Renal cortex interstitium (tissue), 11 donors: ENCODE measurements around the gene FAM90A1. TPM values are rescaled to one million over a fixed set of nuclear protein-coding genes. Genes with fewer than 3 reads are reported as not detected.
"Not testable (repeated sequence)": the region's sequence is repeated elsewhere in the genome, so short reads cannot be mapped to it uniquely, and the experiment has no call there.

Source experiments
- DNase-seq, 11 donors: peaks; one replicate each; pipeline ENCODE4 v3.0.0-alpha.2; 2013; ENCODE audit warnings: low read depth in 9 of 11, low spot score in 4 of 11; ENCODE audit errors: extremely low read depth in 1 of 11
- polyA plus RNA-seq, 3 donors: library from polyadenylated mRNA; unstranded; fragments of 120-200 nt; gene quantifications; one replicate each; pipeline ENCODE4 v1.2.1, GENCODE V29; 2013; ENCODE audit not compliant: insufficient read length in 3 of 3

Gene FAM90A1
- polyA plus RNA-seq, 3 donors, result 1.3 to 2.7 (median 1.6) TPM

GRCh38 chr12:8184206-8184605 lies 43.2 kb downstream of the FAM90A1 start:
- not testable (repeated sequence) for DNase-seq

DNA sequence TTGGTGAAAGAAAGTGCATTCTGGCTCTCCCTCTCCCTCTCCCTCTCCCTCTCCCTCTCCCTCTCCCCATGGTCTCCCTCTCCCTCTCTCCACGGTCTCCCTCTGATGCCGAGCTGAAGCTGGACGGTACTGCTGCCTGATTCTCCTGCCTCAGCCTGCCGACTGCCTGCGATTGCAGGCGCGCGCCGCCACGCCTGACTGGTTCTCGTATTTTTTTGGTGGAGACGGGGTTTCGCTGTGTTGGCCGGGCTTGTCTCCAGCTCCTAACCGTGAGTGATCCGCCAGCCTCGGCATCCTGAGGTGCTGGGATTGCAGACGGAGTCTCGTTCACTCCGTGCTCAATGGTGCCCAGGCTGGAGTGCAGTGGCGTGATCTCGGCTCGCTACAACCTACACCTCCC lies 44.1 kb downstream of the FAM90A1 start:
- not testable (repeated sequence) for DNase-seq

DNA sequence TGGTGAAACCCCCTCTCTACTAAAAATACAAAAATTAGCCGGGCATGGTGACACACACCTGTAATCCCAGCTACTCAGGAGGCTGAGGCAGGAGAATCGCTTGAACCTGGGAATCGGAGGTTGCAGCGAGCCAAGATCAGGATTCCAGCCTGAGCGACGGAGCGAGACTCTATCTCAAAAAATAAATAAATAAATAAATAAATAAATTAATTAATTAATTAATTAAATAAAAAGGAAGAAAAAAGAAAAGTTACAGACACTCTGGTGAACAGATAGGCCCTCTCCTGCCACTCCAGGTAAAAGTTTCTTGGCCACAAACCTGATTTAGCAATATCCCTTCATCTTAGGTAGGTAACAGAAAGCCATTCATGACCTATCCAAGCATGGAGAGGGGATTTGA lies 44.5 kb downstream of the FAM90A1 start:
- not testable (repeated sequence) for DNase-seq

DNA sequence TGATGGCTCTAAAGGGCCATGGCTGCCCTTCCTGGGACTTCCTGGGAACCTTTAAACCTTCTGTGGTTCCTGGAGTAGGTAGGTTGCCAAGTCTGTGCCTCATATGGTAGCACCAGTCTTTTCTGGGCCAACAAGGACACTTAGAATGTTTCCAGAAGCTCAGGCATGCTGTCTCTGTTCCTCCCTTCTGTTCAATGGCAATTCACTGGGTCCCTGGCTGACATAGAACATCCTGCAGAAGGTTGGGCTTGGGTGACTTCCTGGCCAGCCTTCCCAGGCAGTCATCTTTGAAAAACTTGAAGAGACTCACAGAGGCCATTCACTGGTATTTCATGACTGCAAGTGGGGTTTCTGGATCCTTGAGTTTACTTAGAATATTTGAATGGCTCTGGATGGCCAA lies 46.1 kb downstream of the FAM90A1 start:
- not testable (repeated sequence) for DNase-seq

DNA sequence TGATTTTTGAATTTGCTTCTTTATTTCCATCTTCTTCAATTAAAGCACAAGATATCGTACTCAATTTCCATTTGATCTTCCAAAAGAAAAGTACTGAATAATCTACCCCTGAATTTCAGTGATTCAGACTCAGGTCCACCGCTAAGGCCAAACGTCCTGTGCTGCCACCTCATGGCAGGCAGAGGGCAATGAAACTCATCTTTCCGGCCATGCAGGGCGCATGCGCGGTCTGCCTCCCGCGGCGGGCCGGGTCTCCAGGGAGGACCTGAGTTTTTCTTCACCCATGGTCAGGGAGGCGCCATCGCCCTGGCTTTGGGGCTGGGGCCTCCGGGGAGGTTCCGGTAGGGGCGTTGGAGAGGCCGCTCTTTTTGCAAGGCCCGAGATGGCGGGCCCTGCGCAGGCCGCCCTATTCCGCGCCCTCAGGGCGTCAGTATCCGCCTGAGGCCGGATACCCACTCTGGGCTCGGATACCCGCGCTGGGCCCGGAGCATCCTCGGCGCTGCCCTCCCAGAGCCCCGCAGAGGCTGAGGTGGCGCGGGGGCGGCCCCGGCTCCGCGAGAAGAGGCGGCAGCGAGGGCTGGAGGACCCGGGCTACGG lies 47.3 kb downstream of the FAM90A1 start:
- peak in 7 of 11 donors; percentile 29 to 60 (median 45) for DNase-seq

GRCh38 chr12:8172911-8173310 lies 54.5 kb downstream of the FAM90A1 start:
- DNase-seq, result not testable (repeated sequence)

Other genes with a start within 250 kb of the FAM90A1 start
- gene FOXJ2, start 194.9 kb downstream of the FAM90A1 start, polyA plus RNA-seq, result 10 to 100 TPM; 22.0 to 24.8 (median 24.5) TPM
- 1 to 10 TPM; 3.0 to 4.0 (median 3.1) TPM for gene C3AR1, start 161.3 kb downstream of the FAM90A1 start, polyA plus RNA-seq
- 10 to 100 TPM; 26.4 to 35.4 (median 32.4) TPM for gene NECAP1, start 145.3 kb downstream of the FAM90A1 start, polyA plus RNA-seq
- 1 to 10 TPM; 1.0 to 3.6 (median 1.9) TPM for gene CLEC4A, start 104.0 kb downstream of the FAM90A1 start, polyA plus RNA-seq
- under 1 TPM in 1 of 3 donors, not detected in 2; 0.16 TPM for gene ZNF705A, start 70.6 kb downstream of the FAM90A1 start, polyA plus RNA-seq
- gene CLEC6A, start 228.3 kb upstream of the FAM90A1 start, polyA plus RNA-seq, result under 1 TPM; 0.11 to 0.20 (median 0.16) TPM